ENCODE data around the gene PCSK6.

DNA sequence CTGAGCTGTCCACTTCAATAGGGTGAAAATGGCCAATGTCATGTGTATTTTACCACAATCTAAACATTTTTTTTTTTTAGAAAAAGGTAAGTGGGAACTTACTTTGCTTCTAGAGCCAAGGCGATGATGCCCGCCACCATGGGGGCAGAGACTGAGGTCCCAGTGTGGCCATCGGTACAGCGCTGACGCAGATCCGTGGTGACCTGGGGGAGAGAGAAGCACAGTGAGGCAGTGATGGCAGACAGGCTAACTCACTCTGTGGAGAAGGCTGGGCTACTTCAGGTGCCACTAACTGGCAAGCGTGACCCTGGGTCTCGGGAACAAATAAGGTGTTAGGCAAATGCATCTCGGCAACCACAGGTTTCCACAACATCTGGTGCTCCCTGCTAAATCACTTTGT, 100.1 kb downstream of the PCSK6 start:
- TF ChIP-seq POLR2AphosphoS5 (IDR thresholded peaks at IDR 0.05): no peak
- TF ChIP-seq, protein P1, sequence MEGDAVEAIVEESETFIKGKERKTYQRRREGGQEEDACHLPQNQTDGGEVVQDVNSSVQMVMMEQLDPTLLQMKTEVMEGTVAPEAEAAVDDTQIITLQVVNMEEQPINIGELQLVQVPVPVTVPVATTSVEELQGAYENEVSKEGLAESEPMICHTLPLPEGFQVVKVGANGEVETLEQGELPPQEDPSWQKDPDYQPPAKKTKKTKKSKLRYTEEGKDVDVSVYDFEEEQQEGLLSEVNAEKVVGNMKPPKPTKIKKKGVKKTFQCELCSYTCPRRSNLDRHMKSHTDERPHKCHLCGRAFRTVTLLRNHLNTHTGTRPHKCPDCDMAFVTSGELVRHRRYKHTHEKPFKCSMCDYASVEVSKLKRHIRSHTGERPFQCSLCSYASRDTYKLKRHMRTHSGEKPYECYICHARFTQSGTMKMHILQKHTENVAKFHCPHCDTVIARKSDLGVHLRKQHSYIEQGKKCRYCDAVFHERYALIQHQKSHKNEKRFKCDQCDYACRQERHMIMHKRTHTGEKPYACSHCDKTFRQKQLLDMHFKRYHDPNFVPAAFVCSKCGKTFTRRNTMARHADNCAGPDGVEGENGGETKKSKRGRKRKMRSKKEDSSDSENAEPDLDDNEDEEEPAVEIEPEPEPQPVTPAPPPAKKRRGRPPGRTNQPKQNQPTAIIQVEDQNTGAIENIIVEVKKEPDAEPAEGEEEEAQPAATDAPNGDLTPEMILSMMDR (IDR thresholded peaks at IDR 0.05): no peak
- no peak for TF ChIP-seq POLR2A (IDR thresholded peaks at IDR 0.05)
- TF ChIP-seq EP300 (IDR thresholded peaks at IDR 0.05): no peak

Measured in stomach (tissue), 4 donors.